Progenitor cell of endocrine pancreas (in vitro differentiated cells): ENCODE data around the gene TUSC2. TPM values are rescaled to one million over a fixed set of nuclear protein-coding genes. Genes with fewer than 3 reads are reported as not detected.
A peak's percentile ranks its signal among the peaks of the same experiment; 100 is the strongest.

Experiments used
- DNase-seq: peaks from one replicate; pipeline ENCODE4 v3.0.0; 2021; ENCODE audit warnings: low spot score; ENCODE audit not compliant: unreplicated experiment
- H3K27ac Mint-ChIP-seq: 2 replicates; pipeline ENCODE4 v1.8.0; 2021; ENCODE audit warnings: mild to moderate bottlenecking, moderate library complexity, mixed read lengths
- H3K27me3 Mint-ChIP-seq: 2 replicates; pipeline ENCODE4 v1.8.0; 2021; ENCODE audit warnings: mixed read lengths
- H3K36me3 Mint-ChIP-seq: 2 replicates; pipeline ENCODE4 v1.8.0; 2022; ENCODE audit warnings: mixed read lengths; ENCODE audit not compliant: insufficient read depth
- H3K4me1 Mint-ChIP-seq: 2 replicates; pipeline ENCODE4 v1.8.0; 2021; ENCODE audit warnings: low read depth, mixed read lengths
- H3K4me3 Mint-ChIP-seq: 2 replicates; pipeline ENCODE4 v1.8.0; 2021; ENCODE audit warnings: low read depth, mild to moderate bottlenecking, moderate library complexity, mixed read lengths
- H3K9me3 Mint-ChIP-seq: 2 replicates; pipeline ENCODE4 v1.8.0; 2021; ENCODE audit warnings: low read depth, mixed read lengths
- CTCF ChIP-seq: fragments of 200-600 bp; sonication (generic); IDR thresholded peaks from one replicate; pipeline ENCODE4 v1.5.0; 2021; ENCODE audit warnings: antibody characterized with exemption, mild to moderate bottlenecking; ENCODE audit not compliant: unreplicated experiment
- total RNA-seq: library from RNA; stranded (reverse); gene quantifications from 2 replicates; pipeline ENCODE4 v1.2.1, GENCODE V29; 2021

TUSC2 gene
- total RNA-seq, 1 donor from 2014 or later = 34.9 TPM

- H3K4me3 Mint-ChIP-seq = no peak overlapping the region
- no peak overlapping the region for H3K27ac Mint-ChIP-seq
- DNase-seq = no peak
- peaks cover 5% of the 10 kb centered on the region for H3K4me1 Mint-ChIP-seq
- H3K9me3 Mint-ChIP-seq = no peaks in the 10 kb centered on the region
- peaks cover 51% of the 10 kb centered on the region for H3K27me3 Mint-ChIP-seq
- TF ChIP-seq CTCF = no peak
- peaks cover 5% of the 10 kb centered on the region for H3K36me3 Mint-ChIP-seq
These were observed 49.7 kb downstream of the TUSC2 start for GRCh38 chr3:50278123-50278879.

GRCh38 chr3:50276762-50277101, 51.3 kb downstream of the TUSC2 start:
- Mint-ChIP-seq H3K27ac (no peak overlapping the region), H3K27me3 (peaks cover 54% of the 10 kb centered on the region), H3K4me3 (no peak overlapping the region), H3K36me3 (peaks cover 5% of the 10 kb centered on the region), H3K9me3 (no peaks in the 10 kb centered on the region), H3K4me1 (peaks cover 6% of the 10 kb centered on the region)
- no peak for DNase-seq
- no peak for TF ChIP-seq CTCF

- no peak overlapping the region for H3K4me3 Mint-ChIP-seq
- H3K27ac Mint-ChIP-seq = no peak overlapping the region
- no peak for TF ChIP-seq CTCF
- H3K4me1 Mint-ChIP-seq = peaks cover 12% of the 10 kb centered on the region
- no peaks in the 10 kb centered on the region for H3K9me3 Mint-ChIP-seq
- DNase-seq = no peak
- H3K27me3 Mint-ChIP-seq = peaks cover 54% of the 10 kb centered on the region
- H3K36me3 Mint-ChIP-seq = peaks cover 5% of the 10 kb centered on the region
These were observed 51.8 kb downstream of the TUSC2 start for GRCh38 chr3:50275996-50276761.

- no peak for TF ChIP-seq CTCF
- no peaks in the 10 kb centered on the region for H3K9me3 Mint-ChIP-seq
- no peak for DNase-seq
These were observed 52.7 kb downstream of the TUSC2 start for GRCh38 chr3:50275141-50275995.

More at GRCh38 chr3:50275141-50275995, 52.7 kb downstream of the TUSC2 start:
- Mint-ChIP-seq H3K4me3 (peak overlapping the region; percentile 49), H3K27me3 (peaks cover 54% of the 10 kb centered on the region), H3K27ac (no peak overlapping the region), H3K36me3 (peaks cover 5% of the 10 kb centered on the region), H3K4me1 (peaks cover 12% of the 10 kb centered on the region)

Other genes starting within 250 kb of the TUSC2 start
- gene RBM5, start 239.3 kb downstream of the TUSC2 start, total RNA-seq = 317 and 322 TPM in 2 replicates
- gene SEMA3F, start 172.9 kb downstream of the TUSC2 start, total RNA-seq = 23.6 and 26.5 TPM in 2 replicates
- gene GNAT1, start 136.6 kb downstream of the TUSC2 start, total RNA-seq = 0.12 and 0.91 TPM in 2 replicates
- 43.5 and 44.7 TPM in 2 replicates for gene SLC38A3, start 123.0 kb downstream of the TUSC2 start, total RNA-seq
- 158 and 171 TPM in 2 replicates for gene GNAI2, start 92.0 kb downstream of the TUSC2 start, total RNA-seq
- gene SEMA3B, start 59.1 kb downstream of the TUSC2 start, total RNA-seq = 24.6 and 27.6 TPM in 2 replicates
- not detected in 2 replicates for gene LSMEM2, start 49.1 kb downstream of the TUSC2 start, total RNA-seq
- gene IFRD2, start 35.8 kb downstream of the TUSC2 start, total RNA-seq = 49.0 and 58.7 TPM in 2 replicates
- 3.2 and 3.6 TPM in 2 replicates for gene HYAL3, start 28.8 kb downstream of the TUSC2 start, total RNA-seq
- 7.5 and 9.4 TPM in 2 replicates for gene NAA80, start 28.8 kb downstream of the TUSC2 start, total RNA-seq
- gene HYAL1, start 24.6 kb downstream of the TUSC2 start, total RNA-seq = 3.1 and 4.1 TPM in 2 replicates
- gene HYAL2, start 5.5 kb downstream of the TUSC2 start, total RNA-seq = 74.3 and 77.9 TPM in 2 replicates
- 11.7 and 13.9 TPM in 2 replicates for gene RASSF1, start 12.6 kb upstream of the TUSC2 start, total RNA-seq
- 0.86 and 2.2 TPM in 2 replicates for gene ZMYND10, start 17.5 kb upstream of the TUSC2 start, total RNA-seq
- 25.7 and 31.6 TPM in 2 replicates for gene NPRL2, start 22.6 kb upstream of the TUSC2 start, total RNA-seq
- gene CYB561D2, start 22.6 kb upstream of the TUSC2 start, total RNA-seq = 18.7 and 19.2 TPM in 2 replicates
- 32.7 and 33.0 TPM in 2 replicates for gene TMEM115, start 31.3 kb upstream of the TUSC2 start, total RNA-seq
- 5.5 and 6.9 TPM in 2 replicates for gene CACNA2D2, start 175.4 kb upstream of the TUSC2 start, total RNA-seq
- gene C3orf18, start 239.5 kb upstream of the TUSC2 start, total RNA-seq = 12.0 and 12.5 TPM in 2 replicates
- 23.0 and 23.7 TPM in 2 replicates for gene HEMK1, start 241.3 kb upstream of the TUSC2 start, total RNA-seq